AG10803 (cell line): ENCODE data around the gene ESR2.

ENCODE experiments used
- DNase-seq: peaks from one replicate; pipeline ENCODE4 v3.0.0; 2010; ENCODE audit warnings: low read depth
- H3K4me3 ChIP-seq: 2 replicates; pipeline ENCODE4 v1.5.1; 2011; ENCODE audit warnings: mild to moderate bottlenecking, low read length, control low read depth
- CTCF ChIP-seq: conservative IDR thresholded peaks from 2 replicates; pipeline ENCODE4 v1.5.1; 2011; ENCODE audit warnings: mild to moderate bottlenecking, low read length, control low read depth, inconsistent platforms

Gene ESR2

GRCh38 chr14:64198486-64198885 is 95.7 kb downstream of the ESR2 start:
- H3K4me3 ChIP-seq: no peak overlapping the region
- TF ChIP-seq CTCF: no peak
- no peak for DNase-seq

- no peak for TF ChIP-seq CTCF
- no peak for DNase-seq
- no peak overlapping the region for H3K4me3 ChIP-seq
Measured at GRCh38 chr14:64197996-64198395, 96.2 kb downstream of the ESR2 start.

GRCh38 chr14:64196814-64197411 is 97.3 kb downstream of the ESR2 start:
- peak; percentile 41 for DNase-seq
- H3K4me3 ChIP-seq: peak overlapping the region; percentile 65

GRCh38 chr14:64196056-64196455 is 98.1 kb downstream of the ESR2 start:
- no peak for TF ChIP-seq CTCF
- DNase-seq: no peak
- no peak overlapping the region for H3K4me3 ChIP-seq

More at GRCh38 chr14:64196814-64197411, 97.3 kb downstream of the ESR2 start:
- TF ChIP-seq CTCF: no peak; the same call in 1 of the 2 replicates

- no peak for TF ChIP-seq CTCF
- no peak overlapping the region for H3K4me3 ChIP-seq
- no peak for DNase-seq
Measured at GRCh38 chr14:64195199-64195598, 99.0 kb downstream of the ESR2 start.

- TF ChIP-seq CTCF: no peak
- DNase-seq: no peak
- H3K4me3 ChIP-seq: no peak overlapping the region
Measured at GRCh38 chr14:64194404-64194803, 99.8 kb downstream of the ESR2 start.

- DNase-seq: no peak
- no peak for TF ChIP-seq CTCF
- no peak overlapping the region for H3K4me3 ChIP-seq
Measured at GRCh38 chr14:64193821-64194220, 100.3 kb downstream of the ESR2 start.
